GM12878 (cell line): ENCODE results near the gene SDHAF2. TPM values are rescaled to one million over a fixed set of nuclear protein-coding genes. Genes with fewer than 3 reads are reported as not detected.

Experiments used
- CBX5 ChIP-seq: sonication (generic); IDR thresholded peaks from 2 replicates; pipeline ENCODE4 v1.6.1; 2016; ENCODE audit warnings: low read depth, moderate library complexity, mild to moderate bottlenecking, inconsistent platforms
- IKZF1 ChIP-seq: fragments of 450-650 bp; conservative IDR thresholded peaks from 2 replicates; pipeline ENCODE4 v1.6.1; 2017; ENCODE audit warnings: antibody characterized with exemption, mild to moderate bottlenecking
- NR2F1 ChIP-seq: fragments of 450-650 bp; conservative IDR thresholded peaks from 2 replicates; pipeline ENCODE4 v1.6.1; 2017; ENCODE audit warnings: mild to moderate bottlenecking
- POU2F2 ChIP-seq: IDR thresholded peaks from 3 replicates; pipeline ENCODE4 v1.6.1; 2011; ENCODE audit warnings: low read depth, mild to moderate bottlenecking, low read length, borderline replicate concordance
- RB1 ChIP-seq: fragments of 450-650 bp; formaldehyde crosslinking; IDR thresholded peaks from 2 replicates; pipeline ENCODE4 v1.6.1; 2017; ENCODE audit warnings: mild to moderate bottlenecking, borderline replicate concordance
- RBBP5 ChIP-seq: fragments of 200-600 bp; sonication (generic); conservative IDR thresholded peaks from 2 replicates; pipeline ENCODE4 v1.6.1; 2016
- STAT3 ChIP-seq: IDR thresholded peaks from 2 replicates; pipeline ENCODE4 v1.6.1; 2011; ENCODE audit warnings: low read depth, low read length, improper control_type of control experiment
- polyA plus RNA-seq, 11 experiments: library from polyadenylated mRNA; depleted of rRNA in 4 of 11; unstranded in 6 of 11; stranded (reverse) in 5 of 11; fragments of >200 nt; fragmentation: Nextera tagmentation in 4 of 11; fragmentation: Illumina TruSeq in 1 of 11; extraction: Ambion mirVana in 4 of 11; extraction: Trizol in 1 of 11; gene quantifications; 1 replicate in 1 of 11; 2 replicates in 10 of 11; pipeline versions ENCODE4 v1.2.1 to v1.2.3, GENCODE V29; 2011 to 2016; ENCODE audit warnings: inconsistent platforms in 2 of 11, missing spikeins in 2 of 11, low read depth in 1 of 11
- total RNA-seq, 4 experiments: library from RNA; depleted of rRNA in 3 of 4; stranded (reverse); fragments of >200 nt in 3 of 4; fragmentation: Illumina TruSeq in 1 of 4; extraction: Trizol in 1 of 4; gene quantifications; 2 replicates each; pipeline versions ENCODE4 v1.2.1 to v1.2.3, GENCODE V29; 2013 to 2021
- TF ChIP-seq, protein P1 (sequence below): fragments of 450-650 bp; formaldehyde crosslinking; IDR thresholded peaks from 2 replicates; pipeline ENCODE4 v1.5.0; 2022; ENCODE audit warnings: mild to moderate bottlenecking, missing genetic modification characterization
- TF ChIP-seq, protein P2 (sequence below): IDR thresholded peaks from 2 replicates; pipeline ENCODE4 v1.6.1; 2012; ENCODE audit warnings: mild to moderate bottlenecking, low read depth, low read length
- TF ChIP-seq, protein P3 (sequence below): fragments of 450-650 bp; IDR thresholded peaks from 2 replicates; pipeline ENCODE4 v1.6.1; 2017; ENCODE audit warnings: low read depth, mild to moderate bottlenecking, moderate library complexity

Gene SDHAF2
- total and polyA plus RNA-seq, 10 of the 15 experiments (the other 5 are each of a cell fraction or from before 2014, with no cell fraction given): 30.6 to 160 (median 78.3) TPM

DNA sequence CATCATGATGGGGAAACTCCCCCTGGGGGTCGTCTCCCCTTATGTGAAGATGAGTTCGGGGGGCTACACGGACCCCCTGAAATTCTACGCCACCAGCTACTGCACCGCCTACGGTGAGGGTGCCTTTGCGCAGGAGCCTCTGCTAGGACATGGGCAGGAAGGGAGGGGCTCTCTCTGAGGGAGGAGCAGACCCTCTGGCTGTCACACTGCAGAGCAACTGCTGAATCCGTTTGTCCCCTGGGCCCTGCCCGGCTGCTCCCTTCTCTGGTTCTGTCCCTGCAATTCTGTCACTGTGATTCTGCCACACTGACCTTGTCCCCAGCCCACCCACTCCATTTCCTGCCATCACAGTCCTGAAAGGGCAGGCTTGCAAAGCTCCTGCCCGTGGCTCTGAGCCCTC, 51.9 kb downstream of the SDHAF2 start (continued):
- TF ChIP-seq, protein P1, sequence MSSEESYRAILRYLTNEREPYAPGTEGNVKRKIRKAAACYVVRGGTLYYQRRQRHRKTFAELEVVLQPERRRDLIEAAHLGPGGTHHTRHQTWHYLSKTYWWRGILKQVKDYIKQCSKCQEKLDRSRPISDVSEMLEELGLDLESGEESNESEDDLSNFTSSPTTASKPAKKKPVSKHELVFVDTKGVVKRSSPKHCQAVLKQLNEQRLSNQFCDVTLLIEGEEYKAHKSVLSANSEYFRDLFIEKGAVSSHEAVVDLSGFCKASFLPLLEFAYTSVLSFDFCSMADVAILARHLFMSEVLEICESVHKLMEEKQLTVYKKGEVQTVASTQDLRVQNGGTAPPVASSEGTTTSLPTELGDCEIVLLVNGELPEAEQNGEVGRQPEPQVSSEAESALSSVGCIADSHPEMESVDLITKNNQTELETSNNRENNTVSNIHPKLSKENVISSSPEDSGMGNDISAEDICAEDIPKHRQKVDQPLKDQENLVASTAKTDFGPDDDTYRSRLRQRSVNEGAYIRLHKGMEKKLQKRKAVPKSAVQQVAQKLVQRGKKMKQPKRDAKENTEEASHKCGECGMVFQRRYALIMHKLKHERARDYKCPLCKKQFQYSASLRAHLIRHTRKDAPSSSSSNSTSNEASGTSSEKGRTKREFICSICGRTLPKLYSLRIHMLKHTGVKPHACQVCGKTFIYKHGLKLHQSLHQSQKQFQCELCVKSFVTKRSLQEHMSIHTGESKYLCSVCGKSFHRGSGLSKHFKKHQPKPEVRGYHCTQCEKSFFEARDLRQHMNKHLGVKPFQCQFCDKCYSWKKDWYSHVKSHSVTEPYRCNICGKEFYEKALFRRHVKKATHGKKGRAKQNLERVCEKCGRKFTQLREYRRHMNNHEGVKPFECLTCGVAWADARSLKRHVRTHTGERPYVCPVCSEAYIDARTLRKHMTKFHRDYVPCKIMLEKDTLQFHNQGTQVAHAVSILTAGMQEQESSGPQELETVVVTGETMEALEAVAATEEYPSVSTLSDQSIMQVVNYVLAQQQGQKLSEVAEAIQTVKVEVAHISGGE (CRISPR knock-in tag): no peak
- TF ChIP-seq CBX5 (no peak), RB1 (no peak), STAT3 (no peak), IKZF1 (no peak), RBBP5 (no peak), NR2F1 (no peak), POU2F2 (no peak)
- TF ChIP-seq, protein P2, sequence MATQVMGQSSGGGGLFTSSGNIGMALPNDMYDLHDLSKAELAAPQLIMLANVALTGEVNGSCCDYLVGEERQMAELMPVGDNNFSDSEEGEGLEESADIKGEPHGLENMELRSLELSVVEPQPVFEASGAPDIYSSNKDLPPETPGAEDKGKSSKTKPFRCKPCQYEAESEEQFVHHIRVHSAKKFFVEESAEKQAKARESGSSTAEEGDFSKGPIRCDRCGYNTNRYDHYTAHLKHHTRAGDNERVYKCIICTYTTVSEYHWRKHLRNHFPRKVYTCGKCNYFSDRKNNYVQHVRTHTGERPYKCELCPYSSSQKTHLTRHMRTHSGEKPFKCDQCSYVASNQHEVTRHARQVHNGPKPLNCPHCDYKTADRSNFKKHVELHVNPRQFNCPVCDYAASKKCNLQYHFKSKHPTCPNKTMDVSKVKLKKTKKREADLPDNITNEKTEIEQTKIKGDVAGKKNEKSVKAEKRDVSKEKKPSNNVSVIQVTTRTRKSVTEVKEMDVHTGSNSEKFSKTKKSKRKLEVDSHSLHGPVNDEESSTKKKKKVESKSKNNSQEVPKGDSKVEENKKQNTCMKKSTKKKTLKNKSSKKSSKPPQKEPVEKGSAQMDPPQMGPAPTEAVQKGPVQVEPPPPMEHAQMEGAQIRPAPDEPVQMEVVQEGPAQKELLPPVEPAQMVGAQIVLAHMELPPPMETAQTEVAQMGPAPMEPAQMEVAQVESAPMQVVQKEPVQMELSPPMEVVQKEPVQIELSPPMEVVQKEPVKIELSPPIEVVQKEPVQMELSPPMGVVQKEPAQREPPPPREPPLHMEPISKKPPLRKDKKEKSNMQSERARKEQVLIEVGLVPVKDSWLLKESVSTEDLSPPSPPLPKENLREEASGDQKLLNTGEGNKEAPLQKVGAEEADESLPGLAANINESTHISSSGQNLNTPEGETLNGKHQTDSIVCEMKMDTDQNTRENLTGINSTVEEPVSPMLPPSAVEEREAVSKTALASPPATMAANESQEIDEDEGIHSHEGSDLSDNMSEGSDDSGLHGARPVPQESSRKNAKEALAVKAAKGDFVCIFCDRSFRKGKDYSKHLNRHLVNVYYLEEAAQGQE: no peak
- TF ChIP-seq, protein P3, sequence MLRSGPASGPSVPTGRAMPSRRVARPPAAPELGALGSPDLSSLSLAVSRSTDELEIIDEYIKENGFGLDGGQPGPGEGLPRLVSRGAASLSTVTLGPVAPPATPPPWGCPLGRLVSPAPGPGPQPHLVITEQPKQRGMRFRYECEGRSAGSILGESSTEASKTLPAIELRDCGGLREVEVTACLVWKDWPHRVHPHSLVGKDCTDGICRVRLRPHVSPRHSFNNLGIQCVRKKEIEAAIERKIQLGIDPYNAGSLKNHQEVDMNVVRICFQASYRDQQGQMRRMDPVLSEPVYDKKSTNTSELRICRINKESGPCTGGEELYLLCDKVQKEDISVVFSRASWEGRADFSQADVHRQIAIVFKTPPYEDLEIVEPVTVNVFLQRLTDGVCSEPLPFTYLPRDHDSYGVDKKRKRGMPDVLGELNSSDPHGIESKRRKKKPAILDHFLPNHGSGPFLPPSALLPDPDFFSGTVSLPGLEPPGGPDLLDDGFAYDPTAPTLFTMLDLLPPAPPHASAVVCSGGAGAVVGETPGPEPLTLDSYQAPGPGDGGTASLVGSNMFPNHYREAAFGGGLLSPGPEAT: no peak
- TF ChIP-seq, all 136 proteins: peak for 0
